IMR-90 (cell line): ENCODE data around the gene TYW5. TPM values are rescaled to one million over a fixed set of nuclear protein-coding genes. Genes with fewer than 3 reads are reported as not detected.

Source experiments
- ATAC-seq: fragments of 200-7000 bp; cut with Tn5 transposase; 2 replicates; pipeline ENCODE4 v1.9.1; 2020; ENCODE audit warnings: low read depth, mild to moderate bottlenecking, moderate library complexity
- BruUV-seq: library from RNA; stranded (reverse); fragments of 400-500 nt; replicated peaks from 2 replicates; lab custom pipeline; 2021; lab: Mats Ljungman, UMichigan
- CTCF ChIA-PET: fragments of 300-600 bp; formaldehyde crosslinking; extraction: SDS; loops from one replicate; lab custom pipeline; 2021; ENCODE audit warnings: antibody characterized with exemption; lab: Yijun Ruan, JAX
- POLR2A ChIA-PET: fragments of 300-600 bp; sonication (Branson Sonifier 250); formaldehyde crosslinking; loops from one replicate; lab custom pipeline; 2022; ENCODE audit warnings: antibody characterized with exemption; ENCODE audit not compliant: unreplicated experiment; lab: Charles Lee
- DNase-seq: peaks from one replicate; pipeline ENCODE4 v3.0.0; 2013
- H2AFZ ChIP-seq: replicated peaks from 2 replicates; pipeline ENCODE3; 2013; ENCODE audit warnings: low read length, mild to moderate bottlenecking; ENCODE audit not compliant: poor library complexity
- H2AK5ac ChIP-seq: 2 replicates; pipeline ENCODE4 v1.6.1; 2013; ENCODE audit warnings: low read depth, low read length, inconsistent platforms
- H2AK9ac ChIP-seq: replicated peaks from 2 replicates; pipeline ENCODE3; 2013; ENCODE audit warnings: mild to moderate bottlenecking, low read depth, low read length, moderate library complexity; ENCODE audit not compliant: poor library complexity
- H2BK120ac ChIP-seq: 2 replicates; pipeline ENCODE4 v1.6.1; 2013; ENCODE audit warnings: low read depth, low read length, inconsistent platforms
- H2BK15ac ChIP-seq: 3 replicates; pipeline ENCODE4 v1.6.1; 2013; ENCODE audit warnings: low read depth, low read length, inconsistent platforms
- H2BK20ac ChIP-seq: 2 replicates; pipeline ENCODE4 v1.6.1; 2013; ENCODE audit warnings: low read depth, mild to moderate bottlenecking, inconsistent platforms, low read length, moderate library complexity
- H2BK5ac ChIP-seq: 2 replicates; pipeline ENCODE4 v1.6.1; 2013; ENCODE audit warnings: mild to moderate bottlenecking, low read depth, low read length, inconsistent platforms; ENCODE audit not compliant: poor library complexity, severe bottlenecking
- H3K14ac ChIP-seq: replicated peaks from 2 replicates; pipeline ENCODE4 v1.6.1; 2013; ENCODE audit warnings: low read depth, low read length, inconsistent platforms
- H3K18ac ChIP-seq: 2 replicates; pipeline ENCODE4 v1.6.1; 2013; ENCODE audit warnings: low read depth, low read length, control low read depth
- H3K23ac ChIP-seq: 2 replicates; pipeline ENCODE4 v1.6.1; 2013; ENCODE audit warnings: low read depth, low read length, inconsistent platforms
- H3K27ac ChIP-seq: 2 replicates; pipeline ENCODE4 v1.5.1; 2013; ENCODE audit warnings: mild to moderate bottlenecking, control low read depth, low read length; ENCODE audit not compliant: insufficient read depth
- H3K27me3 ChIP-seq: 2 replicates; pipeline ENCODE4 v1.6.1; 2013; ENCODE audit warnings: low read length; ENCODE audit not compliant: control insufficient read depth, insufficient read depth
- H3K36me3 ChIP-seq: 2 replicates; pipeline ENCODE4 v1.6.1; 2013; ENCODE audit warnings: low read length, mixed read lengths; ENCODE audit not compliant: control insufficient read depth, insufficient read depth
- H3K4ac ChIP-seq: 2 replicates; pipeline ENCODE4 v1.6.1; 2013; ENCODE audit warnings: low read depth, low read length, inconsistent platforms
- H3K4me1 ChIP-seq: 2 replicates; pipeline ENCODE4 v1.6.1; 2013; ENCODE audit warnings: low read length, mixed read lengths; ENCODE audit not compliant: control insufficient read depth, insufficient read depth
- H3K4me2 ChIP-seq: 2 replicates; pipeline ENCODE4 v1.6.1; 2013; ENCODE audit warnings: low read depth, mild to moderate bottlenecking, control low read depth, low read length, moderate library complexity
- H3K4me3 ChIP-seq: 2 replicates; pipeline ENCODE4 v1.5.1; 2013; ENCODE audit warnings: low read depth, mild to moderate bottlenecking, control low read depth, low read length, moderate library complexity; ENCODE audit not compliant: insufficient read depth
- H3K56ac ChIP-seq: 2 replicates; pipeline ENCODE4 v1.6.1; 2013; ENCODE audit warnings: low read length, inconsistent platforms; ENCODE audit not compliant: insufficient read depth; ENCODE audit errors: extremely low read depth
- H3K79me1 ChIP-seq, 2 experiments: 2 replicates each; pipeline ENCODE4 v1.6.1; 2013; ENCODE audit warnings: low read length in 2 of 2, inconsistent platforms in 1 of 2, low read depth in 1 of 2
- H3K9ac ChIP-seq: 2 replicates; pipeline ENCODE4 v1.6.1; 2013; ENCODE audit warnings: low read depth, low read length, control low read depth
- H3K9me1 ChIP-seq: 2 replicates; pipeline ENCODE4 v1.6.1; 2013; ENCODE audit warnings: low read length, inconsistent platforms; ENCODE audit not compliant: insufficient read depth
- H3K9me3 ChIP-seq: 2 replicates; pipeline ENCODE4 v1.6.1; 2013; ENCODE audit warnings: low read length; ENCODE audit not compliant: control insufficient read depth, insufficient read depth
- H4K20me1 ChIP-seq: 2 replicates; pipeline ENCODE4 v1.6.1; 2013; ENCODE audit warnings: low read length, inconsistent platforms; ENCODE audit not compliant: insufficient read depth
- H4K5ac ChIP-seq: 2 replicates; pipeline ENCODE4 v1.6.1; 2013; ENCODE audit warnings: mild to moderate bottlenecking, low read depth, low read length, control low read depth
- H4K8ac ChIP-seq, 2 experiments: 2 replicates each; pipeline ENCODE4 v1.6.1; 2013; ENCODE audit warnings: low read depth in 2 of 2, low read length in 2 of 2, control low read depth in 1 of 2, inconsistent platforms in 1 of 2
- H4K91ac ChIP-seq: 2 replicates; pipeline ENCODE4 v1.6.1; 2013; ENCODE audit warnings: low read depth, low read length, inconsistent platforms; ENCODE audit not compliant: insufficient read depth
- BHLHE40 ChIP-seq: fragments of 150-350 bp; IDR thresholded peaks from 2 replicates; pipeline ENCODE4 v1.6.1; 2016; ENCODE audit warnings: mild to moderate bottlenecking, low read depth, low read length
- CEBPB ChIP-seq: IDR thresholded peaks from 2 replicates; pipeline ENCODE4 v1.6.1; 2012; ENCODE audit warnings: low read depth, low read length, improper control_type of control experiment
- CHD1 ChIP-seq: IDR thresholded peaks from 2 replicates; pipeline ENCODE4 v1.6.1; 2012; ENCODE audit warnings: low read depth, low read length, improper control_type of control experiment
- CTCF ChIP-seq: conservative IDR thresholded peaks from 2 replicates; pipeline ENCODE4 v1.5.1; 2012; ENCODE audit warnings: mild to moderate bottlenecking, low read depth, low read length, improper control_type of control experiment
- ELK1 ChIP-seq: fragments of 150-350 bp; IDR thresholded peaks from 2 replicates; pipeline ENCODE4 v1.6.1; 2016; ENCODE audit warnings: low read depth, mild to moderate bottlenecking, low read length, moderate library complexity, borderline replicate concordance
- FOS ChIP-seq: fragments of 150-350 bp; IDR thresholded peaks from 2 replicates; pipeline ENCODE4 v1.6.1; 2016; ENCODE audit warnings: low read depth, low read length
- MAFK ChIP-seq: IDR thresholded peaks from 2 replicates; pipeline ENCODE4 v1.6.1; 2012; ENCODE audit warnings: low read depth, low read length, improper control_type of control experiment
- MAZ ChIP-seq: IDR thresholded peaks from 2 replicates; pipeline ENCODE4 v1.6.1; 2012; ENCODE audit warnings: low read depth, mild to moderate bottlenecking, low read length, improper control_type of control experiment, moderate library complexity, borderline replicate concordance
- MXI1 ChIP-seq: IDR thresholded peaks from 2 replicates; pipeline ENCODE4 v1.6.1; 2012; ENCODE audit warnings: low read depth, mild to moderate bottlenecking, low read length, moderate library complexity, borderline replicate concordance
- NFE2L2 ChIP-seq: fragments of 150-350 bp; IDR thresholded peaks from 2 replicates; pipeline ENCODE4 v1.6.1; 2016; ENCODE audit warnings: low read depth, mild to moderate bottlenecking, low read length
- POLR2A ChIP-seq: IDR thresholded peaks from 2 replicates; pipeline ENCODE4 v1.6.1; 2012; ENCODE audit warnings: mild to moderate bottlenecking, low read depth, low read length
- RAD21 ChIP-seq: IDR thresholded peaks from 2 replicates; pipeline ENCODE4 v1.6.1; 2012; ENCODE audit warnings: low read length, improper control_type of control experiment
- RCOR1 ChIP-seq: IDR thresholded peaks from 2 replicates; pipeline ENCODE4 v1.6.1; 2012; ENCODE audit warnings: mild to moderate bottlenecking, low read length, improper control_type of control experiment; ENCODE audit not compliant: insufficient replicate concordance
- RFX5 ChIP-seq: IDR thresholded peaks from 2 replicates; pipeline ENCODE4 v1.8.0; 2012; ENCODE audit warnings: low read depth, mild to moderate bottlenecking, low read length, moderate library complexity
- SMC3 ChIP-seq: fragments of 150-350 bp; IDR thresholded peaks from 2 replicates; pipeline ENCODE4 v1.6.1; 2016; ENCODE audit warnings: low read depth, mild to moderate bottlenecking, antibody characterized with exemption, low read length, moderate library complexity
- WGBS, 2 experiments: methylation state at CpG; one replicate each; pipeline versions ENCODE4 v1.1.5 to v1.1.7; 2013; ENCODE audit warnings: missing lambda C conversion rate in 2 of 2; ENCODE audit not compliant: insufficient read length in 1 of 2; ENCODE audit errors: extremely low coverage in 2 of 2; 5-methylcytosine and 5-hydroxymethylcytosine counted together
- dilution Hi-C: fragments of 300-500 bp; cut with HindIII; formaldehyde crosslinking; loops from one replicate; pipeline ENCODE4 v1.14.3; 2018; ENCODE audit warnings: low sequenced_read_pairs; ENCODE audit not compliant: unreplicated experiment
- in situ Hi-C: fragments of 300-500 bp; cut with MboI; formaldehyde crosslinking; loops from 3 replicates; pipeline ENCODE4 v1.14.3; 2019; ENCODE audit warnings: low sequenced_read_pairs, inconsistent platforms, mixed read lengths
- intact Hi-C: fragments of 100-400 bp; cut with micrococcal nuclease; formaldehyde crosslinking; loops from 2 replicates; pipeline ENCODE4 v1.10.0; 2022
- polyA plus RNA-seq, 3 experiments: library from polyadenylated mRNA; depleted of rRNA; stranded (reverse); fragments of >200 nt; gene quantifications; 2 replicates each; pipeline ENCODE4 v1.2.3, GENCODE V29; 2012; ENCODE audit warnings: low replicate concordance in 1 of 3
- total RNA-seq: library from RNA; depleted of rRNA; stranded (reverse); fragments of >200 nt; gene quantifications from 2 replicates; pipeline ENCODE4 v1.2.3, GENCODE V29; 2012
- TF ChIP-seq, protein P1 (sequence below): fragments of 150-350 bp; IDR thresholded peaks from 2 replicates; pipeline ENCODE4 v1.6.1; 2017; ENCODE audit warnings: mild to moderate bottlenecking, antibody characterized with exemption, low read length, low read depth

The TYW5 gene
- total and polyA plus RNA-seq, 2 of the 4 experiments (the other 2 are of a cell fraction): 3.8 to 4.0 TPM

DNA sequence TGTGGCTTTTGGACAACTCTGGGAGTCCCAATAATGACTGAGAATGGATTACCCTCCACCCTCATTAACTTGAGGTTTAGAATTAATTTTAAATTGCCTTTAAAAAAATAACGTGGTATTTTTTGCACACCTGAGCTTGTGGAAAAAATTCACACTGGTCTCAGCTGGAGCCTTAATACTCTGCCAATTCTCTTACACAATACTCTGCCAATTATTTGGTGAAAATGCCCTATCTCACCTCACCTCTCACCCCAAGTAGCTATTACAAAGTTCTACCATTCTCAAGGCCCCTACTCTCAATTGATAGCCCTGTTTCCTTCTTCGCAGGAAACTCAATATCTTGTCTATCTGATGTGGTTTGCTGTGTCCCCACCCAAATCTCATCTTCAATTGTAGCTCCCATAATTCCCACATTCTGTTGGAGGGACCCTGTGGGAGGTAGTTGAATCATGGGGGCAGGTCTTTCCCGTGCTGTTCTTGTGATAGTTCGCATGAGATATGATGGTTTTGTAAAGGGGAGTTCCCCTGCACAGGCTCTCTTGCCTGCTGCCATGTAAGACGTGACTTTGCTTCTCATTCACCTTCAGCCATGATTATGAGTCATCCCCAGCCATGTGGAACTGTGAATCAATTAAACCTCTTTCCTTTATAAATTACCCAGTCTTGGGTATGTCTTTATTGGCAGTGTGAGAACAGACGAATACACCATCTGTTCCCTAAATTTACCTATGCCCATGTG is 71.6 kb downstream of the TYW5 start:
- dilution Hi-C loops (no loop called here), intact Hi-C loops (no loop called here), in situ Hi-C loops (no loop called here)
- BruUV-seq: no TSS peak
- ATAC-seq (no peak), DNase-seq (no peak)
- H2BK5ac ChIP-seq: no peak overlapping the region
- H3K4me1 ChIP-seq: no peaks in the 10 kb centered on the region
- no peak overlapping the region for H4K5ac ChIP-seq
- H3K36me3 ChIP-seq: no peaks in the 10 kb centered on the region
- H3K4ac ChIP-seq: no peak overlapping the region
- no peaks in the 10 kb centered on the region for H3K27me3 ChIP-seq
- no peaks in the 10 kb centered on the region for H4K20me1 ChIP-seq
- H2AK5ac ChIP-seq: no peak overlapping the region
- H3K56ac ChIP-seq: no peak overlapping the region
- no peaks in the 10 kb centered on the region for H3K79me1 ChIP-seq
- no peak overlapping the region for H2AFZ ChIP-seq
- no peak overlapping the region for H2BK120ac ChIP-seq
- H2BK20ac ChIP-seq: no peak overlapping the region
- no peak overlapping the region for H3K18ac ChIP-seq
- H3K9me1 ChIP-seq: no peaks in the 10 kb centered on the region
- H3K4me3 ChIP-seq: no peak overlapping the region
- no peak for TF ChIP-seq SMC3
- no peak for TF ChIP-seq CTCF
- no peak for TF ChIP-seq NFE2L2
- TF ChIP-seq RCOR1: no peak
- TF ChIP-seq ELK1: no peak
- TF ChIP-seq CEBPB: no peak
- TF ChIP-seq, protein P1, sequence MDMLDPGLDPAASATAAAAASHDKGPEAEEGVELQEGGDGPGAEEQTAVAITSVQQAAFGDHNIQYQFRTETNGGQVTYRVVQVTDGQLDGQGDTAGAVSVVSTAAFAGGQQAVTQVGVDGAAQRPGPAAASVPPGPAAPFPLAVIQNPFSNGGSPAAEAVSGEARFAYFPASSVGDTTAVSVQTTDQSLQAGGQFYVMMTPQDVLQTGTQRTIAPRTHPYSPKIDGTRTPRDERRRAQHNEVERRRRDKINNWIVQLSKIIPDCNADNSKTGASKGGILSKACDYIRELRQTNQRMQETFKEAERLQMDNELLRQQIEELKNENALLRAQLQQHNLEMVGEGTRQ: no peak
- TF ChIP-seq CHD1: no peak
- no peak for TF ChIP-seq MAFK
- TF ChIP-seq MXI1: no peak
- no peak for TF ChIP-seq FOS
- TF ChIP-seq RFX5: no peak
- TF ChIP-seq MAZ: no peak
- TF ChIP-seq BHLHE40: no peak
- no peak for TF ChIP-seq RAD21
- no peak for TF ChIP-seq POLR2A
- no peak overlapping the region for H3K27ac ChIP-seq
- H2AK9ac ChIP-seq: no peak overlapping the region
- H3K23ac ChIP-seq: no peak overlapping the region
- no peak overlapping the region for H3K9ac ChIP-seq
- no peak overlapping the region for H3K4me2 ChIP-seq
- H4K91ac ChIP-seq: no peak overlapping the region
- H3K9me3 ChIP-seq: no peaks in the 10 kb centered on the region
- no peak overlapping the region for H2BK15ac ChIP-seq
- WGBS, 2 experiments: no CpG with 5 or more reads among the region's 6 CpGs
- POLR2A ChIA-PET: no interaction called here
- no peak overlapping the region for H3K14ac ChIP-seq
- CTCF ChIA-PET: no interaction called here
- no peak overlapping the region for H4K8ac ChIP-seq
